Prostate gland (tissue), 2 donors: ENCODE measurements around the gene USP13.

Experiments
- CTCF ChIP-seq, 4 experiments: fragments of 200-600 bp in 2 of 4; fragments of 450-650 bp in 2 of 4; sonication (generic) in 2 of 4; IDR thresholded peaks; 1 replicate in 3 of 4; 2 replicates in 1 of 4; pipeline ENCODE4 v1.5.1; 2016 to 2019; ENCODE audit warnings: antibody characterized with exemption in 4 of 4, mild to moderate bottlenecking in 2 of 4, moderate library complexity in 2 of 4
- POLR2A ChIP-seq: fragments of 450-650 bp; IDR thresholded peaks from one replicate; pipeline ENCODE4 v1.6.1; 2016; ENCODE audit warnings: antibody characterized with exemption, mild to moderate bottlenecking

DNA sequence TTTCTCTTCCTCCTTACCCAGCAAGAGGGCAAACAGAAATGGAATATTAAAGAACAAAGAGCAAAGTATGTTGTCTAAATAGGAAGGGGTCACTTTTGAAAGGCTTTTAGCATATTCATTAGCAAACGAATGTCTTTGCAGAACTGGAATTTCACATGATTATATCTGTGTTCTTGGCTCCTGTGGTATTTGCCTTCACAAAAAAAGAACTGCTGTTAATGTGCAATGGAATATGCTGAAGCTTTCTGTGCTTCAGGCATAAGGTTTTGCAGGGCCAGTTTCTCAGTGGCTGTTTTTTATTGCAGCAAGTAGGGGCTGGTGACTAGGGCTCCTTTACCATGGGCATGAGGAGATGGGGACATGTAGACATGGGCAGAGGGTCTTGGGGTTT, 173.4 kb downstream of the USP13 start:
- TF ChIP-seq POLR2A (no peak), CTCF (IDR thresholded peaks at IDR 0.05) (no peak)
